Measurements from ENCODE around the gene EVX2.

The EVX2 gene

GRCh38 chr2:176085861-176086771 is 2.4 kb upstream of the EVX2 start:
- Histone ChIP-seq H3K36me3 (ENCODE audit: control insufficient read depth, insufficient read depth, low read length) (no peaks in the 10 kb centered on the region), H3K4me3 (ENCODE audit: low read length) (no peak overlapping the region), H3K4me1 (ENCODE audit: control insufficient read depth, insufficient read depth, low read length) (peaks cover 7% of the 10 kb centered on the region), H3K9me3 (ENCODE audit: control insufficient read depth, insufficient read depth, low read length) (no peaks in the 10 kb centered on the region), H3K27ac (ENCODE audit: low read length) (no peak overlapping the region), H3K27me3 (ENCODE audit: control insufficient read depth, insufficient read depth, low read length) (peaks cover 99% of the 10 kb centered on the region)
- DNase-seq (ENCODE audit: low read depth, low spot score) = no peak
- no CpG with 5 or more reads among the region's 46 CpGs for WGBS (ENCODE audit: insufficient coverage, insufficient read length)

- H3K27me3 ChIP-seq (ENCODE audit: control insufficient read depth, insufficient read depth, low read length) = peaks cover 99% of the 10 kb centered on the region
- H3K9me3 ChIP-seq (ENCODE audit: control insufficient read depth, insufficient read depth, low read length) = no peaks in the 10 kb centered on the region
- H3K4me1 ChIP-seq (ENCODE audit: control insufficient read depth, insufficient read depth, low read length) = peaks cover 7% of the 10 kb centered on the region
- WGBS (ENCODE audit: insufficient coverage, insufficient read length) = no CpG with 5 or more reads among the region's 40 CpGs
- H3K36me3 ChIP-seq (ENCODE audit: control insufficient read depth, insufficient read depth, low read length) = no peaks in the 10 kb centered on the region
- no peak overlapping the region for H3K27ac ChIP-seq (ENCODE audit: low read length)
- peak overlapping the region; percentile 0; the same call in 1 of the 2 replicates for H3K4me3 ChIP-seq (ENCODE audit: low read length)
- DNase-seq (ENCODE audit: low read depth, low spot score) = no peak
Measured at GRCh38 chr2:176085120-176085788, 1.5 kb upstream of the EVX2 start.

- peaks cover 7% of the 10 kb centered on the region for H3K4me1 ChIP-seq (ENCODE audit: control insufficient read depth, insufficient read depth, low read length)
- no peak overlapping the region for H3K4me3 ChIP-seq (ENCODE audit: low read length)
- no peak overlapping the region for H3K27ac ChIP-seq (ENCODE audit: low read length)
- H3K27me3 ChIP-seq (ENCODE audit: control insufficient read depth, insufficient read depth, low read length) = peaks cover 94% of the 10 kb centered on the region
- no peak for DNase-seq (ENCODE audit: low read depth, low spot score)
- H3K9me3 ChIP-seq (ENCODE audit: control insufficient read depth, insufficient read depth, low read length) = no peaks in the 10 kb centered on the region
- no CpG with 5 or more reads among the region's 26 CpGs for WGBS (ENCODE audit: insufficient coverage, insufficient read length)
- no peaks in the 10 kb centered on the region for H3K36me3 ChIP-seq (ENCODE audit: control insufficient read depth, insufficient read depth, low read length)
Measured at GRCh38 chr2:176084611-176085119, 903 bp upstream of the EVX2 start.

GRCh38 chr2:176082824-176083751 is 674 bp downstream of the EVX2 start:
- H3K4me1 ChIP-seq (ENCODE audit: control insufficient read depth, insufficient read depth, low read length) = peaks cover 7% of the 10 kb centered on the region
- no peak overlapping the region for H3K27ac ChIP-seq (ENCODE audit: low read length)
- DNase-seq (ENCODE audit: low read depth, low spot score) = no peak
- no peaks in the 10 kb centered on the region for H3K9me3 ChIP-seq (ENCODE audit: control insufficient read depth, insufficient read depth, low read length)
- no peak overlapping the region for H3K4me3 ChIP-seq (ENCODE audit: low read length)
- H3K27me3 ChIP-seq (ENCODE audit: control insufficient read depth, insufficient read depth, low read length) = peaks cover 94% of the 10 kb centered on the region
- no CpG with 5 or more reads among the region's 66 CpGs for WGBS (ENCODE audit: insufficient coverage, insufficient read length)
- no peaks in the 10 kb centered on the region for H3K36me3 ChIP-seq (ENCODE audit: control insufficient read depth, insufficient read depth, low read length)

- Histone ChIP-seq H3K4me1 (ENCODE audit: control insufficient read depth, insufficient read depth, low read length) (peaks cover 6% of the 10 kb centered on the region; the same call in 1 of the 2 replicates), H3K27me3 (ENCODE audit: control insufficient read depth, insufficient read depth, low read length) (peaks cover 89% of the 10 kb centered on the region)
- no CpG with 5 or more reads among the region's 10 CpGs for whole genome bisulfite sequencing (ENCODE audit: insufficient coverage, insufficient read length)
Measured at GRCh38 chr2:176082525-176082823, 1.3 kb downstream of the EVX2 start.

GRCh38 chr2:176081837-176082524 is 1.8 kb downstream of the EVX2 start:
- Histone ChIP-seq H3K9me3 (ENCODE audit: control insufficient read depth, insufficient read depth, low read length) (no peaks in the 10 kb centered on the region), H3K27me3 (ENCODE audit: control insufficient read depth, insufficient read depth, low read length) (peaks cover 85% of the 10 kb centered on the region), H3K27ac (ENCODE audit: low read length) (no peak overlapping the region), H3K4me3 (ENCODE audit: low read length) (no peak overlapping the region), H3K36me3 (ENCODE audit: control insufficient read depth, insufficient read depth, low read length) (no peaks in the 10 kb centered on the region), H3K4me1 (ENCODE audit: control insufficient read depth, insufficient read depth, low read length) (peaks cover 6% of the 10 kb centered on the region; the same call in 1 of the 2 replicates)
- WGBS (ENCODE audit: insufficient coverage, insufficient read length) = no CpG with 5 or more reads among the region's 62 CpGs
- no peak for DNase-seq (ENCODE audit: low read depth, low spot score)

More at GRCh38 chr2:176082525-176082823, 1.3 kb downstream of the EVX2 start:
- Histone ChIP-seq H3K27ac (ENCODE audit: low read length) (no peak overlapping the region), H3K36me3 (ENCODE audit: control insufficient read depth, insufficient read depth, low read length) (no peaks in the 10 kb centered on the region), H3K9me3 (ENCODE audit: control insufficient read depth, insufficient read depth, low read length) (no peaks in the 10 kb centered on the region), H3K4me3 (ENCODE audit: low read length) (no peak overlapping the region)
- DNase-seq (ENCODE audit: low read depth, low spot score) = no peak

GRCh38 chr2:176081376-176081836 is 2.4 kb downstream of the EVX2 start:
- no peak overlapping the region for H3K4me3 ChIP-seq (ENCODE audit: low read length)
- peaks cover 85% of the 10 kb centered on the region for H3K27me3 ChIP-seq (ENCODE audit: control insufficient read depth, insufficient read depth, low read length)
- no peaks in the 10 kb centered on the region for H3K9me3 ChIP-seq (ENCODE audit: control insufficient read depth, insufficient read depth, low read length)
- whole genome bisulfite sequencing (ENCODE audit: insufficient coverage, insufficient read length) = no CpG with 5 or more reads among the region's 17 CpGs
- H3K4me1 ChIP-seq (ENCODE audit: control insufficient read depth, insufficient read depth, low read length) = peaks cover 6% of the 10 kb centered on the region; the same call in 1 of the 2 replicates
- no peaks in the 10 kb centered on the region for H3K36me3 ChIP-seq (ENCODE audit: control insufficient read depth, insufficient read depth, low read length)
- no peak for DNase-seq (ENCODE audit: low read depth, low spot score)
- no peak overlapping the region for H3K27ac ChIP-seq (ENCODE audit: low read length)

- Histone ChIP-seq H3K27me3 (ENCODE audit: control insufficient read depth, insufficient read depth, low read length) (peaks cover 84% of the 10 kb centered on the region), H3K4me1 (ENCODE audit: control insufficient read depth, insufficient read depth, low read length) (peaks cover 6% of the 10 kb centered on the region; the same call in 1 of the 2 replicates), H3K4me3 (ENCODE audit: low read length) (peak overlapping the region; percentile 2; the same call in 1 of the 2 replicates), H3K27ac (ENCODE audit: low read length) (no peak overlapping the region), H3K9me3 (ENCODE audit: control insufficient read depth, insufficient read depth, low read length) (no peaks in the 10 kb centered on the region), H3K36me3 (ENCODE audit: control insufficient read depth, insufficient read depth, low read length) (no peaks in the 10 kb centered on the region)
- no peak for DNase-seq (ENCODE audit: low read depth, low spot score)
- no CpG with 5 or more reads among the region's 68 CpGs for WGBS (ENCODE audit: insufficient coverage, insufficient read length)
Measured at GRCh38 chr2:176080540-176081375, 3.0 kb downstream of the EVX2 start.

All from iPS DF 6.9 (cell line).